Uterus (tissue), 4 donors: ENCODE results near the gene CEP112. TPM values are rescaled to one million over a fixed set of nuclear protein-coding genes. Genes with fewer than 3 reads are reported as not detected.
A peak's percentile ranks its signal among the peaks of the same experiment; 100 is the strongest.

Experiments used
- DNase-seq, 2 donors: peaks; one replicate each; pipeline ENCODE4 v3.0.0-alpha.2; 2019 to 2020
- H3K27ac ChIP-seq, 2 donors: fragments of 200-600 bp; sonication (generic); 1 replicate in 1 of 2; 2 replicates in 1 of 2; pipeline ENCODE4 v1.5.1; 2016 to 2018
- H3K27me3 ChIP-seq, 2 donors: fragments of 200-600 bp; sonication (generic); one replicate each; pipeline ENCODE4 v1.5.1; 2018 to 2019; ENCODE audit warnings: control low read depth in 1 of 2
- H3K36me3 ChIP-seq, 2 donors: fragments of 200-600 bp; sonication (generic); one replicate each; pipeline ENCODE4 v1.5.1; 2019; ENCODE audit warnings: control low read depth in 1 of 2
- H3K4me1 ChIP-seq, 2 donors: fragments of 200-600 bp; sonication (generic); one replicate each; pipeline ENCODE4 v1.5.1; 2018 to 2019; ENCODE audit warnings: control low read depth in 1 of 2
- H3K4me3 ChIP-seq, 2 donors: fragments of 200-600 bp; sonication (generic); 1 replicate in 1 of 2; 2 replicates in 1 of 2; pipeline ENCODE4 v1.5.1; 2018 to 2019; ENCODE audit warnings: mild to moderate bottlenecking in 1 of 2
- H3K9me3 ChIP-seq, 2 donors: fragments of 200-600 bp; sonication (generic); one replicate each; pipeline ENCODE4 v1.5.1; 2019; ENCODE audit warnings: control low read depth in 1 of 2
- POLR2A ChIP-seq, 2 donors: fragments of 450-650 bp; IDR thresholded peaks; one replicate each; pipeline ENCODE4 v1.6.1; 2016; ENCODE audit warnings: antibody characterized with exemption in 2 of 2, mild to moderate bottlenecking in 1 of 2, moderate library complexity in 1 of 2
- intact Hi-C: fragments of 100-400 bp; cut with DNase I; formaldehyde crosslinking; loops from one replicate; pipeline ENCODE4 v1.15.1; 2023; ENCODE audit warnings: low total_unique reads
- total RNA-seq, 4 donors: library from RNA; depleted of rRNA in 3 of 4; stranded (reverse); fragments of >200 nt in 3 of 4; gene quantifications; one replicate each; pipeline versions ENCODE4 v1.1.0 to v1.2.4, GENCODE V29; 2014 to 2023
- TF ChIP-seq, protein P1 (sequence below), 4 experiments: fragments of 200-600 bp in 2 of 4; fragments of 450-650 bp in 2 of 4; sonication (generic) in 2 of 4; IDR thresholded peaks; one replicate each; pipeline ENCODE4 v1.5.1; 2016 to 2019; ENCODE audit warnings: antibody characterized with exemption in 4 of 4, mild to moderate bottlenecking in 2 of 4, moderate library complexity in 1 of 4
- donor health status: DM: yes; HTN: yes; CAD: no.

The CEP112 gene
- total RNA-seq, 4 donors from 2014 or later = 36.6 to 96.5 (median 52.4) TPM

DNA sequence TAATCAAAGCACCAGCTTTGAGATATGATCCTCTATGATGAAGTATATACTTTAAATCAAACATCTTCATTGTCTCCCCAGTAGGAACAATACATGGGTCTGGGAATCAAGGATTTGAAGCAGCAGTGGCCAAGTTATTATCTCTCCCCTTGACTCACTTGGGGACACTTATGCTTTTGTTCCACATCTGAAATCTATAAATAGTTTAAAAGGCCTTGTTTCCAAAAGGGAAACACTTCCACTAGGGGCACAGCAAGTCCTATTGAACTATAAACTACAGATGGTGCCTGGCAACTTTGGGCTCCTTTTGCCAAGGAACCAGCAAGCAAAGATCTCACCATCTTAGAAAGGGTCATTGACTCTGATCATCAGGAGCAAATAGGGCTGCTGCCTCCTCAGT lies 16.0 kb upstream of the CEP112 start:
- Histone ChIP-seq H3K9me3 (no peaks in the 10 kb centered on the region), H3K27ac (no peak overlapping the region), H3K36me3 (no peaks in the 10 kb centered on the region), H3K4me3 (no peak overlapping the region), H3K4me1 (no peaks in the 10 kb centered on the region), H3K27me3 (no peaks in the 10 kb centered on the region)
- intact Hi-C loops = no loop called here
- no peak for TF ChIP-seq POLR2A (IDR thresholded peaks at IDR 0.05)
- TF ChIP-seq, protein P1, sequence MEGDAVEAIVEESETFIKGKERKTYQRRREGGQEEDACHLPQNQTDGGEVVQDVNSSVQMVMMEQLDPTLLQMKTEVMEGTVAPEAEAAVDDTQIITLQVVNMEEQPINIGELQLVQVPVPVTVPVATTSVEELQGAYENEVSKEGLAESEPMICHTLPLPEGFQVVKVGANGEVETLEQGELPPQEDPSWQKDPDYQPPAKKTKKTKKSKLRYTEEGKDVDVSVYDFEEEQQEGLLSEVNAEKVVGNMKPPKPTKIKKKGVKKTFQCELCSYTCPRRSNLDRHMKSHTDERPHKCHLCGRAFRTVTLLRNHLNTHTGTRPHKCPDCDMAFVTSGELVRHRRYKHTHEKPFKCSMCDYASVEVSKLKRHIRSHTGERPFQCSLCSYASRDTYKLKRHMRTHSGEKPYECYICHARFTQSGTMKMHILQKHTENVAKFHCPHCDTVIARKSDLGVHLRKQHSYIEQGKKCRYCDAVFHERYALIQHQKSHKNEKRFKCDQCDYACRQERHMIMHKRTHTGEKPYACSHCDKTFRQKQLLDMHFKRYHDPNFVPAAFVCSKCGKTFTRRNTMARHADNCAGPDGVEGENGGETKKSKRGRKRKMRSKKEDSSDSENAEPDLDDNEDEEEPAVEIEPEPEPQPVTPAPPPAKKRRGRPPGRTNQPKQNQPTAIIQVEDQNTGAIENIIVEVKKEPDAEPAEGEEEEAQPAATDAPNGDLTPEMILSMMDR (IDR thresholded peaks at IDR 0.05) = no peak
- no peak for DNase-seq

DNA sequence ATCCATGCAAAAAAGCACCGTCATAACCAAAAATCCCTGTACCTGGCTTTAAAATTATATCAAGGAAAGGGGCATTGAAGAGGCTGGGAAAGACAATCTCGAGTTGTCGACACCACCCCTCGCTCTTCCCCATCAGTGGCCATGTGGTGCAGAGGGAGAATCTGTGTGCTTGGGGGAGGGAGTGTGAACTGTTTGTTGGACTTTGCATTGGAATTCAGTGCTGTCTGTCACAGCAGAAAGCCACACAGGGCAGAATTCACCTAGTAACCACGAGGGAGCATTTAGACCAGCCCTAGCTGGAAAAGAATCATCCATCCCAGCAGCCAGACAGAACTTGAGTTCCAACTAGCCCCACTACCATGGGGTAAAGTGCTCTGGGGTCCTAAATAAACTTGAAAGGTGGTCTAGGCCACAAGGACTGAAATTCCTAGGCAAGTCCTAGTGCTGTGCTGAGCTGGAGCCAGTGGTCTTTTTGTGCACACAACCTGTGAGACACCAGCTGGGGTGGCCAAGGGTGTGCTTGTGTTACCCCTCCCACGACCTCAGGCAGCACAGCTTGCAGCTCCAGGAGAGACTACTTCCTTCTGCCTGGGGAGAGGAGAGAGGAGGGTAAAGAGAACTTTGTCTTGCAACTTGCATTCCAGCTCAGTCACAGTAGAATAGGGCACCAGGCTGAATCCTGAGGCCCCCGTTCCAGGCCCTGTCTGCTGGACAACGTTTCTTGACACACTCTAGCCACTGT lies 11.5 kb upstream of the CEP112 start:
- Histone ChIP-seq H3K27me3 (no peaks in the 10 kb centered on the region), H3K4me3 (no peak overlapping the region), H3K27ac (no peak overlapping the region), H3K9me3 (no peaks in the 10 kb centered on the region), H3K4me1 (no peaks in the 10 kb centered on the region), H3K36me3 (no peaks in the 10 kb centered on the region)
- TF ChIP-seq POLR2A (IDR thresholded peaks at IDR 0.05) = no peak
- TF ChIP-seq, protein P1 (IDR thresholded peaks at IDR 0.05) = no peak
- DNase-seq = no peak
- intact Hi-C loops = no loop called here

DNA sequence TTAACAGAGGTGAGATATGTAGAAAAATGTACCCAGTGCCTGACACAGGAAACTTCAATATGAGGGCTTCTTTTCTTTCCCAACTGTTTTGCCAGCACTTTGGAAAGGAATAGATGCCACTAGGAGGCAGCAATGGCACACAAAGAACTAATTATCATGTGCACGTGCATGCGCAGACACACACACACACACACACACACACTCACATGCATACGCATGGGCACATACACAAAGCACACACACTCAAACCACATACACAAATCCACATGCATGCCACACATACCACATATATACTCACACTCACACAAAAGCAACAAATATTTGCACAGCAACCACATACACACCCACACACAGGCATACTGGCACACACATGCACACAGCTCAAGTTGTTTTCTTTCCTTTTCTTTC lies 8.8 kb upstream of the CEP112 start:
- H3K4me1 ChIP-seq = no peaks in the 10 kb centered on the region
- TF ChIP-seq, protein P1 (IDR thresholded peaks at IDR 0.05) = peak; percentile 18 to 45 (median 31)
- TF ChIP-seq POLR2A (IDR thresholded peaks at IDR 0.05) = no peak

DNA sequence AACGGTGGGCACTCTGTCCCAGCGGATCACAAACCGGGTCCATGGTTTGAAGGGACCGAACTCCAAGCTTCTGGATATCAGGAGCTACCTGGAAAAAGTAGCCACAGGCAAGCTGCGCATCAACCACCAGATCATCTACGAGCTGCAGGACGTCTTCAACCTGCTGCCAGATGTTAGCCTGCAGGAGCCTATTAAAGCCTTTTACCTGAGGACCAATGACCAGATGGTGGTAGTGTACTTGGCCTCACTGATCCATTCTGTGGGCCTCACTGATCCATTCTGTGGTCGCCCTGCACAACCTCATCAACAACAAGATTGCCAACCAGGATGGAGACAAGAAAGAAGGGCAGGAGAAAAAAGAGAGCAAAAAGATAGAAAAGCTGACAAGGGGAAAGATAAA lies 6.3 kb upstream of the CEP112 start:
- no peaks in the 10 kb centered on the region for H3K4me1 ChIP-seq
- TF ChIP-seq POLR2A (IDR thresholded peaks at IDR 0.05) = no peak
- TF ChIP-seq, protein P1 (IDR thresholded peaks at IDR 0.05) = no peak
- no peak overlapping the region for H3K27ac ChIP-seq
- no peaks in the 10 kb centered on the region for H3K9me3 ChIP-seq
- no peak overlapping the region for H3K4me3 ChIP-seq
- no peaks in the 10 kb centered on the region for H3K36me3 ChIP-seq
- H3K27me3 ChIP-seq = no peaks in the 10 kb centered on the region
- intact Hi-C loops = no loop called here
- DNase-seq = no peak

More for the DNA sequence above, 8.8 kb upstream of the CEP112 start:
- intact Hi-C loops = no loop called here
- Histone ChIP-seq H3K9me3 (no peaks in the 10 kb centered on the region), H3K36me3 (no peaks in the 10 kb centered on the region), H3K27me3 (no peaks in the 10 kb centered on the region), H3K4me3 (no peak overlapping the region), H3K27ac (no peak overlapping the region)
- peak in 1 of 2 donors; percentile 16 for DNase-seq

DNA sequence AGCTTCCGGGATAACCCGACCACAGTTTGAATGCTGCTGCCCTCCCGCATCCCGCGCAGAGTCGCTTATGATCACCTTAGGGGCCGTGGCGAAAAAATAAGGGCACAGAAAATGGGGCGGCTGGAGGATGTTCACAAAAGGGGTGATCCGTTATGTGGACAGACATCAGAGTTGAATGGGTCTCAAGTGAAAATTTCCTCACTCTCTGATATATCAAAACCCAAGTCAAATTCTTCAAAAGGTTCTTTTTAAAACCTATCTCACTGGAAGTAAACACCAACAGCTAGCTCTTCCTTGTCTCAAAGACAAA lies 400 bp upstream of the CEP112 start:
- H3K27ac ChIP-seq = peak overlapping the region; percentile 69 to 78
- no peaks in the 10 kb centered on the region for H3K36me3 ChIP-seq
- H3K27me3 ChIP-seq = no peaks in the 10 kb centered on the region
- intact Hi-C loops = no loop called here
- DNase-seq = no peak
- no peaks in the 10 kb centered on the region for H3K4me1 ChIP-seq
- no peak for TF ChIP-seq POLR2A (IDR thresholded peaks at IDR 0.05)
- TF ChIP-seq, protein P1 (IDR thresholded peaks at IDR 0.05) = no peak
- H3K9me3 ChIP-seq = no peaks in the 10 kb centered on the region
- peak overlapping the region; percentile 49 to 54 for H3K4me3 ChIP-seq
